ENCODE data around the gene LRRTM2.
"Not testable (repeated sequence)": the region's sequence is repeated elsewhere in the genome, so short reads cannot be mapped to it uniquely, and the experiment has no call there.

LRRTM2 gene, protein sequence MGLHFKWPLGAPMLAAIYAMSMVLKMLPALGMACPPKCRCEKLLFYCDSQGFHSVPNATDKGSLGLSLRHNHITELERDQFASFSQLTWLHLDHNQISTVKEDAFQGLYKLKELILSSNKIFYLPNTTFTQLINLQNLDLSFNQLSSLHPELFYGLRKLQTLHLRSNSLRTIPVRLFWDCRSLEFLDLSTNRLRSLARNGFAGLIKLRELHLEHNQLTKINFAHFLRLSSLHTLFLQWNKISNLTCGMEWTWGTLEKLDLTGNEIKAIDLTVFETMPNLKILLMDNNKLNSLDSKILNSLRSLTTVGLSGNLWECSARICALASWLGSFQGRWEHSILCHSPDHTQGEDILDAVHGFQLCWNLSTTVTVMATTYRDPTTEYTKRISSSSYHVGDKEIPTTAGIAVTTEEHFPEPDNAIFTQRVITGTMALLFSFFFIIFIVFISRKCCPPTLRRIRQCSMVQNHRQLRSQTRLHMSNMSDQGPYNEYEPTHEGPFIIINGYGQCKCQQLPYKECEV

DNA sequence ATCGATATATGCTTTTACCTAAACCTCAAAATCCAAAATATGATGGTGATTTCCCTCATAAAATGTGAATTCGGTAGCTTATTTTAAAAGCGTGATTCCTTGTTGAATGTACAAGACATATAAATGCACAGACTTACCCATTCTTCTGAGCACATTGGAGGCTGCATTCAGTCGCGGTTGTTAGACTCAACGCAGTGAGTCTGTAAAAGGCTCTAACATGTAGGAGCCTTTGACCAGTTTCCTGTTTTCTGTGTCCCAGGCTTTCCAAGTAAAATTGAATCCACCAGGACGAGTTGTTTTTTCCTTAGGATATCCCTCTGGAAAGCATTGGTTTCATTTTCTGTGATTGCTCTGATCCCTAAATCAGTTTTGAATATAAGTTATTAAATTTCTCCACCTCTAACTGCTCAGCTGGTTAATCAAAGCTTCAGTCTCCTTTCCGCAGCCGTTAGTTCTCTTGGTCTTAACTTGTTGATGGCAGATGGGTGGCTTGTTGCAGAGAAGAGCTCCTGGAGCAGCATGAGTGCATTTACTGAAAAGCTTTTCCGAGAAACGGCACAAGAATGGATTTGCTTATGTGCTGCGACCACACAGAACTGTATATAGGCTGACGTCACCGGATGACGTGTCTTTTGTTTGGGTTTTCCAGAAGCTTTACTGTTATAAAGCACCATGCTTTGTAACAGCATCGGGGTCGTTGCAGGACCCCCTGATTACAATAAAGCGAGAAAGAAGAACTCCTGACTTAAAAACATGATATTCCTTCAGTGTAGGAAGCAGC lies at the start of gene LRRTM2:
TSS of gene LRRTM2 (minus strand) at position 565 of the 781 bp plus-strand sequence. CDS start at position 141, 424 bp downstream.
- DNase-seq, result no peak

DNA sequence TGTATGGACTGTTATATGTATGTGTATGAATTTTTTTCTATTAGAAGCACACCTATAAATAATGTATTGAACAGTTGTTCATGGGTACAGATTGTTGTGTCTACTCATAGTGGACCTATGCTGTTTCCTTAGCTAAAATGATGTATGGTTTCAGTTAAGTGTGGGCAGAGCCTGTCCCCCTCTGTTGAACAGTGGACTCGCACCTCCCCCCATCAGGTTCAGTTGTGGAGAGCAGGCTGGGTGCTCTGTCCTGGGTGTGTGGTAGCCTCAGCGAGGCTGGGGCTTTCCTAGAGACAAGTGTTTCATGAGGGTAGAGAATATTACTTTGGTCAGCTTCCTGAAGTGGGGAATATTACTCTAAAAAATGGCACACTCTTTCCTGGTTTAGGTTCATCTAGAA lies 47.4 kb upstream of the LRRTM2 start:
- DNase-seq, result no peak

DNA sequence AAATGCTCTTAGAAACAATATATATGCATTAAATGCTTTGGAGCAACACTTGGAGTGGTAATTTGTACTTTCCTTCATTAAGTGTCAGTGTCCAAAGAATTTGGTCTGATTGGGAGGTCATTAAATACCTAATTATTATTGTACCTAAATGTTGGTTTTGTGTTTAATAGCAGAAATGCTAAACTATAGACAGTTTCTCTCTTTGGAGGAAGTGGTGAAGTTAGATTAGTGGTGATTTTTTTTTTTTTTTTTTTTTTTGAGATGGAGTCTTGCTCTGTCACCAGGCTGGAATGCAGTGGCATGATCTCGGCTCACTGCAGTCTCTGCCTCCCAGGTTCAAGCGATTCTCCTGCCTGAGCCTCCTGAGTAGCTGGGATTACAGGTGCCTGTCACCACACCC lies 46.2 kb upstream of the LRRTM2 start:
- not testable (repeated sequence) for DNase-seq

DNA sequence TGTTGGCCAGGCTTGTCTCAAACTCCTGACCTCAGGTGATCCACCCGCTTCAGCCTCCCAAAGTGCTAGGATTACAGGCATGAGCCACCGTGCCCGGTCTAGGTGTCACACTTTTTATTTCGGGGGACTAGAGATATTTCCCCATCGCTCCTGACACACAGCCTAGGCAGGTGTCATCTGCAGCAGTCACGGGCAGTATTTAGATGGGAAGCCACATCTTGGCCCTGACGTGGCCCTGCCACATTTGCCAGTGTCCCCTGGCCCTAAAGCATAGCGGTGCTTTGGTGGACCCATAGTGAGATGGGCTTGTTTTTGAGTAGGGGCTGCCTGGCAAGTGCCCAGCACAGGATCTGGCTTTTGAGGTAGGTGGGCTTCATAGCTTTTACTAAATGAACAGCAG lies 45.0 kb upstream of the LRRTM2 start:
- DNase-seq, result no peak

DNA sequence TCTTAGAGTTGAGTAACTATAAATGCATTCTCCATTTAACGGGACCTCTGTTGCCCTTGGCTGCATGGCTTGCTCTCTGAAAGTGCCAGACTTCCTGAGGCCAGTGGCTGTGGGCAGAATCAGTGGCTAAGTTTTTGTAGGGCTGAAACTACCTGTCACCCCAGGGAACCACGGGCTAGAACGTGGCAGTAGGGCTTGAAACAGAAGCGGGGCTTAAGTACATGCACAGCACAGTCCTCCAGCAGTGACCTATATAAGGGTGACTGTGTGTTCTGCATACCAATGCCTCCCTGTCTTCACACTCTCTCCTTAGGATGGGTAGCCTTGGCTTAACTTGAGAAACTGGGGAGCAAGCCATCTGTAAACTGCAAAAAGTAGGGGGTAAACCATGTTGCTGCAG lies 43.6 kb upstream of the LRRTM2 start:
- DNase-seq, result no peak

DNA sequence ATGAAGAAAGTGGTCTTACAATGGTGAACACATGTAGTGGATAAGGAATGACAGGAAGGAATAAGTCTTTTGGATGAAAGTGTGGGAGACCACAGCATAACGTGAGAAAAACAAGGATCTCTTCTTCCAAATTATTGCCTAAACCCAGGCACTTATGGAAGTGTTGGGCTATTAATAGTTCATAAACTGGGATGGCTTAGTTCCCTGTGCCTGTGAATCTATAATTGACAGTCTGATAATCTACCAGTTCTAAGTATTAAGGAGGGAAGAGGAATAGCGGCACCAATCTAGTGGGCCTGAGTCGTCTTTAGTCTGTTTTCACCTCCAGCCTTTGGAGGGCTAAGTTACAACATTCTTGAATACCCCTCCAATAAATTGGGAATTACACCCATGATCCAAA lies 39.2 kb upstream of the LRRTM2 start:
- no peak for DNase-seq

DNA sequence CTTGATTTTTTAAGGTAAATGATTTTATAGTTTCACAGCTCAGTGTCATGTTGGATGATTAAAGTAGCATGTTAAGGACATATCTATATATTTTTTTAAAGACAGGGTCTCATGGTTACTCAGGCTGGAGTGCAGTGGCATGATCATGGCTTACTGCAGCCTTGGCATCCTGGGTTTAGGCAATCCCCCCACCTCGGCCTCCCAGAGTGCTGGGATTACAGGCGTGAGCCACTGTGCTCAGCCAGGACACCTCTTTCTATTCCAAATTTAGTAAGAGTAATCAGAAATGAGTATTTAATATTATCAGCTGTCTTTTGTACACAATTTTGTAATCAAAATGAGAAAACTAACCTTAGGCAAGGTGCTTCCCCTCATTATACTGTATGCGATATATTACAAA lies 38.6 kb upstream of the LRRTM2 start:
- DNase-seq, result no peak

DNA sequence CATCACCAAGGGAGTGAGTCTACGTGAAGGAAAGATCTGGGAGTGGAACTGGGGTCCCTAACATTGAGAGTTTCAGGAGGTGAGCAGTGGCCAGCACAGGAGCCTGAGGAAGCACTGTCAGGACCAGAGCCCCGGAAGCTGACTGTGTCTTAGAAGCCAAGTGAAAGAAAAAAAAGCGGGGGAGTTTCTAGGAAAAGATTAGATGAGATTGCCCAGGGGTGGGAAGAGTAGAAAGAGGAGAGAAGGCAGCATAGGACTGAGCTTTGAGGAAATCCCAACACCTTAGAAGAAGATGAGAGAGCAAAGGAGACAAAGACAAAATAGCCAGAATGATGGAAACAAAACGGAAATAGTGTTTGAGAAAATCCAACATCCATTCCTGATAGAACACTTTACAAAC lies 37.0 kb upstream of the LRRTM2 start:
- DNase-seq, result no peak

DNA sequence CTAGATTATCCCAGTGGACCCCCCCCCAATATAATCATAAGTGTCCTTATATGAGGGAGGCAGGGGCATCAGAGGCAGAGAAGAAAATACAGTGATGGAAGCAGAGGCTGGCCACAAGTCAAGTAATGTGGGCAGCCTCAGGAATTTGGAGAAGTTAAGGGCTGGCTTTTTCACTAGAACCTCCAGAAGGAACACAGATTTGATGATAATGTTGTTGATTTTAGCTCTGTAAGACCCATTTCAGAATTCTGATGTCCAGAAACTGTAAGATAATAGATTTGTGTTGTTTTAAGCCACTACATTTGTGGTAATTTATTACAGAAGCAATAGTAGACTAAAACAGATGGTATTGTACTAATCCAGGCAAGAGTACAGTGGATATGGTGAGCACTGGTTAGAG lies 36.3 kb upstream of the LRRTM2 start:
- DNase-seq, result no peak

DNA sequence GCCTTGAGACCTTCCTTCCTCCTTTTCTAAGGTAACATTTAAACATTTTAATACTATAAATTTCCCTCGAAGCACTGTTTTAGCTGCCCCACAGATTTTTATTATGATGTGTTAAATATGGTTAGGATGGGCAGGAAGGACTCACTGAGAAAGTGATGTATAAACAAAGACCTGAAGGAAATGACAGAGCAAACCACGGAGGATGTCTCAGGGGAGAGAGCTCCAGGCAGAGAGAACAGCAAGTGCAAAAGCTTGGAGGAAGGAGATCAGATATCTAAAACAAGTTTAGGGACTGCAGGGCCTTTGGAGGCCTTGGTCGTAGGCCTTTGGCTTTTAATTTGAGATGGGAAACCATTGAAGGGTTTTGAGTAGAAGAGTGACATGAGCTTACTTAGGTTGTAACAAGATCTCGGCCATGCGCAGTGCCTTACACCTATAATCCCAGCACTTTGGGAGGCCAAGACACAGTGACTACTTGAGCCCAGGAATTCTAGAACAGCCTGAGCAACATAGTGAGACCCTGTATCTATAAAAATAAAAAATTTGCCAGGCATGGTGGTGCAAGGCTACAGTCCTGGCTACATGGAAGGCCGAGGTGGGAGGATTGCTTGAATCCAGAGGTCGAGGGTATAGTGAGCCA lies 35.5 kb upstream of the LRRTM2 start:
- no peak for DNase-seq

DNA sequence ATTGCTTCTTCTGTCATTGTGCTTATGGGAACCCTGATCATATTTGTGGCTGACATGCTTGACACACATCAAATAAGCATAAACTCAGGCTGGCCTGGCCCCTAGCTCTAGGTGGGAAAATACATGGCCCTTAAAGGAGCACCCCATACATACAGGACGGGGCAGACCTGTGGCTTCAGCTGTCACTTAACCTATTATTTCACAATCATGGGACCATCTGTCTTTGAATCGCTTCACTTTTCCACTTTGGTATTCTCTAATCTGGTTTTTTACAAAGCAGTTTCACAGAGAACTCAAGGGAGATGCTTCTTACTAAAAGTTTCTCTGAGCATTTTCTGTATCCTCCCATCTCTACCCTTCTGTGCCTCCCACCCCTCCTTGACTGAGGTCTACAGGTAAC lies 34.6 kb upstream of the LRRTM2 start:
- no peak for DNase-seq

DNA sequence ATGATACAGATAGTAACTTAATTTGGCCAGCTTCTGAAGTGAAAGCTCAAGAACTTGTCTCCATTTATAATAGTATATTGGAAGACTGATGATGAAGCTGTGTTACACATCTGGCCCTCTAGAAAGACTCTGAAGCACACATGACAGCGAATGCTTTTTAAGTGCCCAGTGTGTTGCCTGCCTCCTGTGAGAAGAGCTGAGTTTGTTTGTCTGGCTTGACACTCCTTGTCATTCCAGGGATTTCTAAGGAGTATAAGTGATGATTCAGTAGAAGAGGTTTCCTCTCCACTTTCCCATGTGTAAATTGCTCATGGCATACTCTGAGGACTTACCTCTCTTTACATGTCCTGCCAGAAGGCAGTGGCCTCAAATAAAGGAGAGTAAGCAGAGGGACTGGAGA lies 30.4 kb upstream of the LRRTM2 start:
- DNase-seq, result no peak

DNA sequence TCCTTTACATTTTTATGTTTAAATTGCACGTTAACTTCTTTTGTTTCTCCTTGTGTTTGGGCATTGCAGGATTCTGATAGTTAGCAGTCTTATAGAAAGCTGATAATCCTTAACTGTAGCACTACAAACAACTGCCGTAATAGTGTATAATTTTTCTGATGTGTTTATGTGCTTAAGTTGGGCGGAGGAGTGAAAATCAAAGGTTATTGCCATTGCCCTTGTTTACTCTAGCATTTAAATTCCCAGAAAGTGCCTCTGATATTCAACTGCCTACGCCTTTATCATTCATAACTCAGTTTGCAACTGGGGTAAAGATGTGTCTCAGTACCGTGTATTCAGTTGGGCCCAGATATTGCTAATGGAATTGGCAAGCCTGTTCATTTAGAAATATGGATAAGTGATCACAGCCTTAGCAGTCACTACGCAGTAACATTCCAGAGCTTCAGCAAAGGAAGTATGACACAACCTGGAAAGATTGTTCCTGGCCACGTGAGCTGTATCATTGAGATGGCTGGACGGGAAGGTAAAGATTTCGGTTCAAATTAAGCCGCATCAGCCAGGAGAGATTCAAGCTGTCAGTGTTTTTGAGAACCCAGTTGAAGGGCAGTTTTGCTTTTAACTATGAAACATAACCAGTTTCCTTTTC lies 28.1 kb upstream of the LRRTM2 start:
- no peak for DNase-seq

DNA sequence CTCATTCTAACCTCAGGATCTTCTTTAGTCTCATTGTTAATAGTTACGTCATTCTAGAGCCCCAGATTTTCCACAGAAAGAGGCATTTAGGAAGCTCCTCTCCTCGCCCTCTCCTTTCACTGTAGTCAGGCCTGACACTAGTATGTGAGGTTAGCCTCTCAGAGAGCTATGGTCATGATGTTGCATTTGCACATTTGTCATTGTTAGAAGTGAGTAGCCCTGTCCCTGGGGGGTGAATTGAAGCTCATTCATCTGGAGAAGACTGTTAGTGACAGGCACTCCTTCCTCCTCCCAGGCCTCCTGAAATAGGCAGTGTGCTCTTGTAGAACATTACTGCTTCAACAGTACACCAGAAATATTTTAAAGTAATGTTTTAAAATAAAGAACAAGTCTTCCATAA lies 26.6 kb upstream of the LRRTM2 start:
- no peak for DNase-seq

DNA sequence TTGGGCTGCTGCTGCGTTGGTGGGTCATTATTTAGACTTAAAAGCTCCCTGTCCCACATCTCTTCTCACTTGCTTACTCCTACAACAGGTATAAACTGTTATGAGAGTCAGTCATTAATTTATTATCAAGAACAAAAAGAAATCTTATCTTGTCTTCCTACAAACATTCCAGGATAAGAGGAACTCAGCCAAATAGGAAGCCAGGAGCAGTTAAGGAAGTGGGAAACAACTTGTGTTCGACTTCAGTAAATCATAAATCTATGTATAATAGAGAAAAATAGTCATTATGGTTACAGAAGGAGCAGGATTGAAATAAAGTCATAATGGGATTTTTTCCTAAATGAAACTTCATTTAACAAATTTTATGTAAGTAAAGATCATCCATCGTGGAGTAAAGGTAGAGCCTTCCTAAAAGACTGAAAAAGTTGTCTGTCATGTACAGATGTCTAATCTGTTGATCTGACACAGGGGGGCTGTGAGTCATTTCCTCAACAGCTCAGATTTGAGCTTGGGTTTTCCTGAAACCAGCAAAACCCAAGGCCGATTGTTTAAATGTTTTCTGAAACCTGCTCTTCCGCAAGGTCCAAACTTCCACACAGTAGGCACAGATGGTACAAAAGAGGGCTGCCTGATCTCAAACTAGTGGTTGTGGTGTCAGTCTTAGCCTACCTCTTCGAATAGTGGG lies 25.3 kb upstream of the LRRTM2 start:
- DNase-seq, result no peak

DNA sequence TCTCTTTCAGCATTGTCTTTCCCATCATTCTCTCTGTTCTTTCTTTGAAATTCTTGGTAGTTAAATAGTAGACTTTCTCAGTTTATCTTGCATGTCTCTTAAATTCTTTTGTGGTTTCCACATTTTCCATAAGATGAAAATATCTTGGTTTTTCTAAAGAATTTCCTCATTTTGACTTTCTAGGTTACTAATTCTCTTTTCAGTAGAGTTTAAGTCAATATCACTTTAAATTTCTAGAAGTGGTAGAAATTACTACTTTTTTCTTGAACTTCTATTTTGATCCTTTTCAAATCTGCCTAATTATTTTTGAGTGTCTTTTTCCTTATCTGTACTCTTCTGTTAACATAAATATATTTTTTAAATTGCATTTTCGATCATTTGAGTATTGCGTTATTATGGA lies 23.6 kb upstream of the LRRTM2 start:
- no peak for DNase-seq

DNA sequence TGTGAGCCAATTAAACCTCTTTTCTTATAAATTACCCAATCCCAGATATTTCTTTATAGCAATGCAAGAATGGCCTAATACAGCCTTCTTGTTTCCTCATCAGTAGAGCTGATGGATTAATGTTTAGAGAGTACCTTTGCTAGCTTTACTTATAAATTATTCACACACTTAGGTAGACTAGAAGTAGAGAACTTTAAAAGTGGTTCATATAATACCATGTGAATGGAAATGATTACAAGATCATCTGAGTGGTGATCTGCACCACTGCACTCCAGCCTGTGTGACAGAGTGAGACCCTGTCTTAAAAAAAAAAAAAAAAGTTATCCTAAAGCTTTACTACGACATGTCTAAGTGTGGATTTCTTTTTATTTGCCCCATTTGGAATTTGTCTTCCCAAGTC lies 23.2 kb upstream of the LRRTM2 start:
- no peak for DNase-seq

DNA sequence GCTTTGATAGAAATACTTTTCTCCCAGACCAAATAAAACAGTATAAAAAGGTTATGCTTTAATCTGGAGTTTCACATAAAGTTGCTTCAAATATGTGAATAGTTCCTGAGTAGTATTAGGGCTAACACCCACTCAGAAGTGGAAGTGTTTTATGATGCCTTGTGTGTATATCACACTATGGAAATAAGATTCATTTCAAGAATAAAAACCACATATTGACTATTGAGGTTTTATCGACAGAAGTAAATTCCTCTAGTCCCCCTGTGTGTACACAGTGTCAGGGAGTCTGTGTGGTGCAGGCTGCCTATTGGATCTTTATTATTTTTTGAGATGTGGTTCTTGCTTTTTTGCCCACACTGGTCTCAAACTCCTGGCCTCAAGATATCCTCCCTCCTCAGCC lies 20.8 kb upstream of the LRRTM2 start:
- DNase-seq, result no peak

DNA sequence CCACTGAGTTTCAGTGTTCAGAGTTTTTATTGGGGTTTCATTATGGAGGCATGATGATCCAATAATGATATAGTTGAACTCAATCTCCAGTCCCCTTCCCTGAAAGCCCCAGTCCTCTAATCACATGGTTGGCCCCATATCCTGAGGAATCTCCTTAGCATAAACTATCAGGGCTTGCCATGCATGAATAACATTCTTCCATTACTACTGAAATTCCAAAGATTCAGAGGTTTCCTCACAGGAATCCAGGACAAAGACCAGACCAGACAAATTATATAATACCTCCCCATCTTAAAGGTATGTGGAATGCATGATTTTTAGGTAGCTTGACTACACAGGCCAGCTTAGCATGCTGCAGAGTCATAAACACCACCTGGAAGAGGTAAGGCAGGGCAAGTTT lies 15.5 kb upstream of the LRRTM2 start:
- no peak for DNase-seq

DNA sequence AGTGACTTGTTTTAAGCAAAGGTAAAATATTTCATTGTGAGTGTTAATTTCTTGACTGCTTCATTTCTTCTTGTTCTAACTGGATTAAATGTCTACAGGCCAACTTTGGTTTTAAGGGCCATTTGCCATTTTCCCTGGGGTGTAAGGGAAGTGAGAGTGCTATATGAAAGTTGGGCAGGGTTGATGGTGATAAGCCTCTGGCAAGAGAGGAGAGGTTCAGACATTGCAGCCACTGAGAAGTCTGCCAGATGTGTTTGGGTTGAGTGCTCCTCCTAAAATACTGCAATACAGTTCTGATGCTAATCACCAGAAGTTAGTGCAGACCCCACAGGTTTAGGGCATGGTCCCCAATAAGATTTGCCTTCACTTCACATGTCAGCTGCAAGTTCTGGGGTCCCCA lies 14.9 kb upstream of the LRRTM2 start:
- DNase-seq, result no peak

DNA sequence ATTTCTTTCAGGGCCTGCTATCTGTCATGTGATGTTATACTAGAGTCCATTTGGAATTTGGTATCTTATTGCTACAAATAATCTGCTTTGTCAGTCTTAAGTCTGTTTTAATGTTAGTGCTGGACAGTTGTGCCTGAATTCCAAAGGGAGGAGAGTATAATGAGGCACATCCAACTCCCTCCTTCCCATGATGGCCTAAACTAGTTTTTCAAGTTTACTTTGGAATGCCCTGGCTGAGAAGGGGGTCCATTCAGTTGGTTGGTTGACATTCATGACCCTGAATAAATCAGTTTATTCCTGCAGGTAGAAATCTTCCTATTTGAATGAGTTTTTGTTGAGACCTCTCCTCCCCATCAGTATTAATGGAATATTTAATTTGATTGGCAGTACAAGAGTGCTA lies 9.4 kb upstream of the LRRTM2 start:
- no peak for DNase-seq

DNA sequence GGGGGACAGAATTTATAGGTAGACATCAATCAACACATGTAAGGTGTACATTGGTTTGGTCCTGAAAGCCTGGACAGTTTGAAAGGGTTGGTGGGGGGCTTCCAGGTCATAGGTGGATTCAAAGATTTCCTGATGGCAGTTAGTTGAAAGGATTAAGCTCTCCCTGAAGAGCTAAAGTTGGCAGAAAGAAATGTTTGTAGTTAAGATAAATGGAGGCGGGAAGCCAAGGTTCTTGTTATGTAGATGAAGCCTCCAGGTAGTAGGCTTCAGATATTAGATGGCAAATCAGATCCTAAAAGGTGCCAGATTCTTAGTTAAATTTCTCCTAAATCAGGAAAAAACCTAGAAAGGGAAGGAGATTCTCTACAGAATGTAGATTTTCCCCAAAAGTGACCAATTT lies 9.0 kb upstream of the LRRTM2 start:
- no peak for DNase-seq

DNA sequence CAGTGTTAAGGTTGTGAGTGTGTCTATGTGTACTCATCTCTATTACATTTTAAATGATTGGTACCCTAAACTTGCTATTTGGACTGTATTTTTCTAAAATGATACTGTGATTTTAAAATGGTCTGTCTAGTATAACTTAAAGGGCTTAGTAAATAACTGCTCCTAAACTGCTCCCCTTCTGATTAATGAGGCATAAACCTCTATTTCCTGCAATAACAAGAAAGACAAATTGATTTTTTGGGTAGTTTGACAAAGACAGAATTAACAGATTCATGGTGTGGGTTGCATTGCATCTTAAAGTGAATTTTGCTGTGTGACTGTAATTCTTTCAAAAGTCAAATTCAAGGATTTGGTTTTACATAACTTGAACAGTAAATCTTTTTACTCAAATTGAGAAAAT lies 8.1 kb upstream of the LRRTM2 start:
- no peak for DNase-seq

Data from NCI-H774 (cell line).